ENCODE data around the gene CDK16. TPM values are rescaled to one million over a fixed set of nuclear protein-coding genes. Genes with fewer than 3 reads are reported as not detected.

Gene CDK16
- total and polyA plus RNA-seq, 9 of the 15 experiments (the other 6 are each of a cell fraction or from before 2014, with no cell fraction given), result 3.9 to 104 (median 57.5) TPM

GRCh38 chrX:47218920-47219815, 687 bp downstream of the CDK16 start:
- peaks cover 61% of the 10 kb centered on the region; the same call in 2 of the 3 replicates for H3K36me3 ChIP-seq (ENCODE audit: control insufficient read depth, insufficient read depth, low read length)
- peaks cover 16 to 30% of the 10 kb centered on the region in 2 experiments; a peak in 4 of 5 replicates for H3K4me1 ChIP-seq (replicated peaks in 1 of 2; ENCODE audit: control insufficient read depth in 2 of 2, insufficient read depth in 2 of 2, low read length in 2 of 2)
- ChIA-PET POLR2A (interaction anchor here (1.0 to 2.8 kb wide), 4 partner anchors 11 to 18 kb away, joined by 3 to 21 read pairs (median 13); no protein-coding TSS in a partner anchor), CTCF (ENCODE audit: low intra/inter-chr PET ratio) (no interaction called here)
- H3K27ac ChIP-seq (ENCODE audit: extremely low read depth, low read depth, low read length), result peak overlapping the region; percentile 96
- no peaks in the 10 kb centered on the region for H3K27me3 ChIP-seq (ENCODE audit: control insufficient read depth in 2 of 2, insufficient read depth in 2 of 2, low read length in 2 of 2)
- in situ Hi-C loops (cut with MboI), result no loop called here
- DNase-seq (ENCODE audit: extremely low read depth in 1 of 4, low spot score in 3 of 4) (peak; percentile 68 to 72 (median 71)), ATAC-seq (peak; percentile 27), FAIRE-seq (no peak)
- peaks cover 37% of the 10 kb centered on the region for H4K20me1 ChIP-seq (replicated peaks; ENCODE audit: control insufficient read depth, insufficient read depth, low read length)
- peaks cover 46% of the 10 kb centered on the region for H3K79me2 ChIP-seq (ENCODE audit: control insufficient read depth, insufficient read depth, low read length)
- WGBS (ENCODE audit: insufficient coverage, low coverage, missing lambda C conversion rate), result 9% methylated on average over 13 of the region's 60 CpGs
- intact Hi-C loops (cut with micrococcal nuclease), result loop anchor here (1.0 kb wide), 1 partner anchor 14 kb away; the partner anchor contains the start of gene USP11
- no TSS peak for BruUV-seq (replicated peaks)
- H3K9me3 ChIP-seq (replicated peaks; ENCODE audit: control insufficient read depth, insufficient read depth, low read depth, low read length), result no peaks in the 10 kb centered on the region
- H3K9me1 ChIP-seq (ENCODE audit: control insufficient read depth, insufficient read depth, low read length), result peaks cover 7% of the 10 kb centered on the region
- H3K4me2 ChIP-seq (ENCODE audit: insufficient read depth, low read length), result peak overlapping the region; percentile 98
- H3K4me3 ChIP-seq, result peak overlapping the region; percentile 87
- peak overlapping the region; percentile 99 for H2AFZ ChIP-seq (ENCODE audit: low read depth, low read length)
- H3K9ac ChIP-seq (ENCODE audit: insufficient read depth in 1 of 2, low read depth in 2 of 2, low read length in 2 of 2), result peak overlapping the region; percentile 96 to 99
- TF ChIP-seq XRCC5 (IDR thresholded peaks at IDR 0.05; ENCODE audit: low read depth, low read length) (0 out of 2 replicates have a peak, but pooled peaks have one; percentile 14), CBX5 (IDR thresholded peaks at IDR 0.05; ENCODE audit: borderline replicate concordance, low read depth) (no peak), HNRNPL (IDR thresholded peaks at IDR 0.05; ENCODE audit: low read depth, low read length) (0 out of 2 replicates have a peak, but pooled peaks have one; percentile 33), ZNF740 (CRISPR knock-in tag; IDR thresholded peaks at IDR 0.05) (peak; percentile 66; the same call in 1 of the 2 replicates), ZNF740 (tag; IDR thresholded peaks at IDR 0.05) (no peak), MCM7 (IDR thresholded peaks at IDR 0.05) (no peak), ZBTB1 (CRISPR knock-in tag; IDR thresholded peaks at IDR 0.05; ENCODE audit: borderline replicate concordance, low read depth) (no peak), MAZ (CRISPR knock-in tag; conservative IDR thresholded peaks at IDR 0.05 in 1 of 2, IDR thresholded peaks at IDR 0.05 in 1 of 2) (peak; percentile 56 to 63; a peak in 3 of 4 replicates), TFAP4 (CRISPR knock-in tag; IDR thresholded peaks at IDR 0.05; ENCODE audit: borderline replicate concordance) (peak; percentile 23; the same call in 1 of the 2 replicates), TAF1 (IDR thresholded peaks at IDR 0.05; ENCODE audit: control insufficient read depth, extremely low read depth, insufficient read depth, low read length, severe bottlenecking) (peak; percentile 15), ZNF785 (CRISPR knock-in tag; IDR thresholded peaks at IDR 0.05) (no peak), ZNF76 (CRISPR knock-in tag; IDR thresholded peaks at IDR 0.05; ENCODE audit: borderline replicate concordance) (peak; percentile 50; the same call in 1 of the 2 replicates), CBX8 (IDR thresholded peaks at IDR 0.05; ENCODE audit: borderline replicate concordance, extremely low read depth, low read depth, low read length, poor library complexity, severe bottlenecking) (no peak), FOXP1 (CRISPR knock-in tag; IDR thresholded peaks at IDR 0.05) (no peak), KAT7 (CRISPR knock-in tag; IDR thresholded peaks at IDR 0.05; ENCODE audit: borderline replicate concordance) (0 out of 2 replicates have a peak, but pooled peaks have one; percentile 34), RBFOX2 (IDR thresholded peaks at IDR 0.05; ENCODE audit: low read depth, low read length) (peak; percentile 72)
